ENCODE data around the gene ZNG1B.
"Not testable (repeated sequence)": the region's sequence is repeated elsewhere in the genome, so short reads cannot be mapped to it uniquely, and the experiment has no call there.

ZNG1B gene

DNA sequence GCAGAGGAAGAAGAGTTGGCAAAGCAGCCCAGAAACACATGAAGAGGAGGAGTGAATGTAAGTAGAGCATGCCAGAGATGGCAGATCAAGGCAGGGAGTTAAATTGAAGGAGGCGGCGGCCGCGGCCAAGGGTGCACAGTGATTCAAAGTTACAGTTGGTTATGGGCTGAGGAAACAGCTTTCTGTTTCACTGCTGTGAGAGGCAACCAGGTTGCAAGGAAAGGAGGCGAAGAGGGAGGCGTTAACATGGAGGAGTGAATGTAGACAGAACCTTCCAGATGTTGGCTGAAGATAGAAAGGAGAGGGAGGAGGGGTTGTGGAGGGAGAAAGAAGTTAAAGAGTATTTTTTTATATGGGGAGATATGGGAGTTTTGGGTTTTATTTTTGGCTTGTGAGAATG, 83.3 kb downstream of the ZNG1B start:
- H3K9me3 Mint-ChIP-seq; H3K4me1 Mint-ChIP-seq; DNase-seq; H3K36me3 Mint-ChIP-seq (ENCODE audit: low read depth); H3K27me3 Mint-ChIP-seq; ATAC-seq; H3K4me3 Mint-ChIP-seq; H3K27ac Mint-ChIP-seq: not testable (repeated sequence)

DNA sequence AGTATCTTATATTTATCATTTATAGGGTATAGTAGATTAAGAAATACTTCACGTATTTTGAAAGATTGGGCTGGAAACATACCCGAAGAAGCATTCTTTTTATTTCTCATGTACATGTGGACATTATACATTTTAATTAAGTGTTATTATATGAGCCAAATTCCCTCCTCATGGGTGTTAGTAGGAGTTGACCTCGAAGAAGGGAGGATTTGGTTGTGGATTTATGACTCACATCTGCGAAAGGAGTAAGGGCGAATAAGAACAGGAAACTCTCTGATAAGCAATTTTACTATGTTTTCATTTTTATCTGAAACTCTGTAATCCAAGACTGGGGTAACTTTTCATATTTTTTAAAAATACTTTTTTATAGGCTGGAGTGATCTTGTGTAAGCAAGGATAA, 84.0 kb downstream of the ZNG1B start:
- H3K27me3 Mint-ChIP-seq; DNase-seq; H3K9me3 Mint-ChIP-seq; ATAC-seq; H3K4me3 Mint-ChIP-seq; H3K36me3 Mint-ChIP-seq (ENCODE audit: low read depth); H3K4me1 Mint-ChIP-seq; H3K27ac Mint-ChIP-seq: not testable (repeated sequence)

DNA sequence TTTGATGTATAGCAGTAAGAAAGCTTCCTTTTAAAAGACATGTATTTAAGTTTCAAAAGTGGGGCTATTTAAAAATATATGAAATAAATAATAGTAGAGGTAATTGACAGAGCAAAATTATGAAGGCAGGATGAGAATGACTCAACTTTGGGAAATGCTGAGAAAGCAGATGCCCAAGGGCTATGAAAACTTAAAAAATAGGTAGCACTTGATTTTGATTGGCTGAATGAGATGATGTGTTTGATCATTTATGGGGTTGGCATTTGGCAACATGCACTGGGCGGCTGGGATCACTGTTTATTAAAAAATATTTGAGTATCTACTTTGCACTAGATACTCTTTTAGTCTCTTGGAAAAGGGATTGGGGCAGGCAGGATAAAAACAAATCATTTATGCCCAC, 87.5 kb downstream of the ZNG1B start:
- H3K27me3 Mint-ChIP-seq; H3K36me3 Mint-ChIP-seq (ENCODE audit: low read depth); H3K4me1 Mint-ChIP-seq; H3K9me3 Mint-ChIP-seq; DNase-seq; H3K4me3 Mint-ChIP-seq; H3K27ac Mint-ChIP-seq; ATAC-seq: not testable (repeated sequence)

DNA sequence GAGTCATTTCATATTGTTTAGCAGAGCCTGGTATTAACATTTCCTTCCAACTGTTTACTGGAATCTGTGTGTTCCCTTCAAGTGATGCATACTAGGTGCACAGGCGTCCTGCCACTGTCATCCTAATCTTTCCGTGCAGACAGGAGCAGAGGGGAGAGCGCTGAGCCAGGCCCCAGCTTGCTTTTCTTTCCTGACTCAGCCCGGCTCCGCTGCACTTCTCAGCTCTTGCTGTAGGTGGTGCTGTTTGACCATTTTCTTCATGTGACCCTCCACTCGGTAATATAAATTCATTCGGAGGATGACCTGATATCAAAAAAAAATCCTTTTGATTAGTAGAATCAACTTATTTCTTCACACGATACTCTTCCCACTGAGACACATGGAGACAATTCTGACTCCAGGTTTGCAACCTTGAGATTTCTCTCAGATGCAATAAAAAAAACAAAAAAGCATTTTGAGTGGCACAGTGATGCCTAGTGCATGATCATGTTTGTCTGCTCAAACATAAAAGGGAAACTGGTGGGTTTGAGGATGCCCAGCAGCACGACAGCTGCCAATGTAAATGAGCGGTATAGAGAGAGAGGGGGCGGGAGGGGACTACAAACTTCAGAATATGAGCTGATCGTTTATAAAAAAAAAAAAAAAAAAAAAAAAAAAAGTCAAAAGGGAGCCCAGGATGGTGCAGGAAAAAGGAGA, 90.0 kb downstream of the ZNG1B start:
- ATAC-seq = peak; percentile 71
- not testable (repeated sequence) for DNase-seq; H3K27me3 Mint-ChIP-seq; H3K27ac Mint-ChIP-seq; H3K36me3 Mint-ChIP-seq (ENCODE audit: low read depth); H3K9me3 Mint-ChIP-seq; H3K4me1 Mint-ChIP-seq; H3K4me3 Mint-ChIP-seq

DNA sequence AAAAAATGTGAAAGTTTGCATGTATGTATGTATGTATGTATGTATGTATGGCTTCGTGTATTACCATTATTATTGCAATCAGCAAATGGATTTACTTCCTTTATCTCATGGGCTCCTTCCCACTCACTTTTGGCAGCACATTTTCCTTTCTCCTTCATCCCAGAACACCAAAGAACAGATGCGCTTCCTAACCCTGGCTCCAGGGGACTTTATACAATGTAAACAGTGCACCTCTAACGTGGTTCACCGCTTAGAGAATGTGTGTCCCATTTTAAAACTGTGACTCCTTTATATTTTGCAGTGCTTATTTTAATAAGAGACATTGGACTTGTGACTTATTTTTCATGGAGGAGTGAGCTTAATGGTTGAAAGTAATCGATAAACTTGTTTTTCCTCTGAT, 90.6 kb downstream of the ZNG1B start:
- DNase-seq, H3K27ac Mint-ChIP-seq, H3K4me1 Mint-ChIP-seq: not testable (repeated sequence)

DNA sequence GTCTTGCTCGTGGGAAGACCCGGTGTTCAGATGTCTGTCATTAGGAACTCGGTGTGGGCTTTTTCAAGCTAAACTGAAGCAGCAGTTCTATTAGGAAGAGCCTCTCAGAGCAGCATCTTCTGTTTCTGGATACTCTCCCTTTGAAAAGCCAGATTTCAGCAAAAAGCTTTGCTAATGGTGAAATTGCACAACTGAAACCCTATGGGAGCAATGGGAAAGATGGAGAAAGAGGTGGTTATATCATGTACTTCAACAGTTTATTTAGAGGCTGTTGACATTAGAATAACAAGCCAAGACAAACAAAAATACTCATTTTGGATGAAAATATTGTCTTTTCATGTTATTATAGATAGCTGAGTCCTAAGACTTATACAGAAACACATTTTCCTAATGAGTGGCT, 91.4 kb downstream of the ZNG1B start:
- H3K4me1 Mint-ChIP-seq; H3K27me3 Mint-ChIP-seq; DNase-seq; H3K27ac Mint-ChIP-seq; H3K9me3 Mint-ChIP-seq; ATAC-seq; H3K36me3 Mint-ChIP-seq (ENCODE audit: low read depth); H3K4me3 Mint-ChIP-seq: not testable (repeated sequence)

More for the DNA sequence above, 90.6 kb downstream of the ZNG1B start:
- H3K36me3 Mint-ChIP-seq (ENCODE audit: low read depth); H3K9me3 Mint-ChIP-seq; H3K4me3 Mint-ChIP-seq; ATAC-seq; H3K27me3 Mint-ChIP-seq: not testable (repeated sequence)

DNA sequence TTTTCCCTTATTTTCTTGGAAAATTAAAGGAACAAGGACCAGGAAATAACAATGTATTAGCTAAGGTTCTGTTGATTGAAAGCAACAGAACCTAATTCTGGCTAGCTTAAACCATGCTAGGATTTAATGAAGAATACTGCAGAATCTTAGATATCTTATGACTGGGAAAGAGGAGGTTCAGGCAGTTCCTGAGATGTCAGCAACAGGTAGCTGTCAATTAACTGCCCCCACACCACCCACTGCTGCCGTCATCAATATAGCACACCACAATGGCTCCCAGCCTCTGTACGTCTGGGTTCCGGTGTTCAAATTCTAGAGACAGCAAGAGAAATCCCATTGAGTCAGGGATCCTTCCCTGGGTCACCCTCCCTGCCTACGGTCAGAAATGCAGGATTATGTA, 95.5 kb downstream of the ZNG1B start:
- not testable (repeated sequence) for H3K27me3 Mint-ChIP-seq; H3K9me3 Mint-ChIP-seq; H3K4me3 Mint-ChIP-seq; H3K4me1 Mint-ChIP-seq; ATAC-seq; H3K36me3 Mint-ChIP-seq (ENCODE audit: low read depth); H3K27ac Mint-ChIP-seq; DNase-seq

DNA sequence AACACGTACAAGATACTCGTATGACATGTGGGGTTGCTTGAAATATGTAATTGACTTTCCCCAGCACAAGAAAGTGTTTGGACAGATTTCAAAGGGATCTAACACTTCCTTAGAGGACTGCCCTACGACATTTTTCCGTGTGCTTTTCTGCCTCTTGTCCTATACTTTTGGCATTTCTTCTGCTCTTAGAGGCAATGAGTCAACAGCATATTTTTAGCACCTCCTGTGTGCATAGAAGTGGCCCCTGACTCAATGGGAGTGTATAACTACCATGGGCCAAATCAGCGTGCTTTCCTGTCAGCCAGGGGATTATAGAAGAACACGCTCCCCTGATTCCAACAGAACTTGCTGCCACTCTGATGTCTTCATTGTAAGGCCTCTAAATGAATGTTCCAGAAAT, 99.1 kb downstream of the ZNG1B start:
- not testable (repeated sequence) for H3K4me3 Mint-ChIP-seq; ATAC-seq; H3K27me3 Mint-ChIP-seq; H3K9me3 Mint-ChIP-seq; H3K27ac Mint-ChIP-seq; H3K4me1 Mint-ChIP-seq; H3K36me3 Mint-ChIP-seq (ENCODE audit: low read depth); DNase-seq

DNA sequence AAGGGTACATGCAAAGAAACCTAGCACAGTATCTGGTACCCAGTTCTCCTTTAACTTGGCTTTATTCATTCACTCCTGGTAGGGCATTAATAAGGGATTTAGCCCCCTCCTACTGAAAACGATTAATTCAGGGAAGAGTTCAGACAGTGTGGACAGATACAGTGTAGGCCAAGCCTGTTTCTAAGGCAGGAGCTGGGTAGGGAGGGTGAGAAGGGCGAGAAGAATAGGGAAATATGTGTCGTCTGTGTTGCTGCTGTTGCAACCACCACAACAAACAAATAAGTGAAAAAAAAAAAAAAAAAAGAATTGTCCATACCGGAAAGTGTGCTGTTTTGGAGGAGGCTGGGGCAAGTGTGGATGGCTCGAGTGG, 103.3 kb downstream of the ZNG1B start:
- not testable (repeated sequence) for H3K4me1 Mint-ChIP-seq; DNase-seq; H3K27ac Mint-ChIP-seq; H3K36me3 Mint-ChIP-seq (ENCODE audit: low read depth); H3K9me3 Mint-ChIP-seq; ATAC-seq
- Mint-ChIP-seq H3K4me3 (peak overlapping the region; percentile 65), H3K27me3 (peaks cover 10% of the 10 kb centered on the region)

DNA sequence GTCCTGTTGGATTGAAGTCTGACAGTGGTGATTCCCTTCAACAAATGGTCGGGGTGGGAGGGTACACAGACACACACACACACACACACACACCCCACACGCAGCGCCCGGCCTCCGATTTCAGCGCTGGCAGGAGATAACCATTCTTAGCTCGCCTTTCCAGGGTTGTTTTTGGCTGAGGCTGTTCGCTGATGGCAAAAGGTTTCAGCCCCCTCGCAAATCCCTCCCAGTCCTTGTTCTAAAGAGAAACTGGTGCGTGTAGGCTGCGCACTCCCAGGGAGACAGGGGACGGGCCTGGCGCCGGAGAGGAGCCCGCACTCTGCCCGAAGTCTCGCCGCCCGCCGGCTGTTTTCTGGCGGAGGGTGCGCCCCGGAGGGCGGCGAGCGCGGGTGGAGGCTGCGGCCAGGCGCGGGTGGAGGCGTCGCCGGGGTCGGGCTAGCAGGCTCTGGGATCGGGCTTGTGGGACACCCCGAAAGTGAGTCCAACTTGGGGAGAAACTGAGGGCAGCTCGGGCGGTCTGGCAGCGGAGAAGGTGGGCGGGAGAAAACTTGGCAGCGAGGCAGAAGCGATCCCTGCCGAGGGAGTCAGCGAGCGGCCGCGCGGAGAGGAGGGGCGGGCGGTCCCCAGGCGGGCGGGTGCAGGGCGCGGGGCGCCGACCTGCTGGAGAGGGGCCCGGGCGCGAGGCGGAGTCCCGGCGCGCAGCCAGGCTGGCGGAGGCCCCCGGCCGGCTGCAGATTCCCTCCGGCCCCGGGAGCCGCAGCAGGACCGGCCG, 103.9 kb downstream of the ZNG1B start:
- H3K4me3 Mint-ChIP-seq = peak overlapping the region; percentile 65
- ATAC-seq (peak; percentile 67), DNase-seq (peak; percentile 23)
- not testable (repeated sequence) for H3K36me3 Mint-ChIP-seq (ENCODE audit: low read depth); H3K27ac Mint-ChIP-seq; H3K9me3 Mint-ChIP-seq; H3K4me1 Mint-ChIP-seq
- peaks cover 10% of the 10 kb centered on the region for H3K27me3 Mint-ChIP-seq

DNA sequence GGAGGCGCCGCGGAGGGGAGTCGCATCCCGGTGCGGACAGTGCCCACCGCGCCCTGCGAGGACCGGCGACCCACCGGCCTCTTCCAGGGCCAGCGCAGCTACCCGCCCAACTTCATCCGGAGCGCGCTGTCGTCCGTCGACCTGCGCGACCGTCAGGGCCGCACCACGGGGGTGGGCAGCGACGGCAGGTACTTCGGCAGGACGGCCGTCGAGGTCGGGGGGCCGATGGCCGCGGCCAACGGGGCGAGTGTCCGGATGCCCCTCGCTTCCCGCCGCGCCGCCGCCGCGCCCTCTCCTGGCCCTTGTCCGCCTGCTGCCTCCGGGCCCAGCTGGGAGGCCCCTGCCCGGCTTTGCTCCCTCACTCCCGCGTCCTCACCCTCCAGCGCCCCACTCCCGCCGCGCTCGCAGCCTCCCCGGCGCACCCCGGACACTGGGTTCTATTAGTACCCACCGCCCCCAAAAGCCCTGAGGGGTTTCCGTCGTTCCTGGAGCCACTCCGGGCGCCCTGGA, 104.5 kb downstream of the ZNG1B start:
- H3K36me3 Mint-ChIP-seq (ENCODE audit: low read depth); H3K27ac Mint-ChIP-seq; H3K4me1 Mint-ChIP-seq; H3K9me3 Mint-ChIP-seq; DNase-seq: not testable (repeated sequence)
- Mint-ChIP-seq H3K4me3 (peak overlapping the region; percentile 72), H3K27me3 (peaks cover 10% of the 10 kb centered on the region)
- ATAC-seq = peak; percentile 38

DNA sequence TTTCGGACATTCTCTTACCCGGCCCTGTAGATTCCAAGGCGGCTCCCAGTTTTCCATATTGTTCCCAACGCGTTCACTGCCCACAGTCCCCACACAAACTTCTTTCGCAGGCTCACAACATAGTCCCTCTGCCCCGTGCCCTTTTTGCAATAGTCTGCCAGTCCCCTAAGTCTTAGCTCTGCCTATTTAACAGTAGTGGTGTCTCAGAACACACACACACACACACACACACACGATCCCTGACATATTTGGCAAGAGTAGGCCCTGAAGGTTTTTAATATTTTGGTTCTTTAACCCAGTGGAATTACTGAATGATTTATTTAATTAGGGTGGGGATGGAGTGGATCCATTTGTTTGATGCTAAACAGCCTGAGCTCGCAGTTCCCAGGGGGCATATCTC, 105.0 kb downstream of the ZNG1B start:
- H3K36me3 Mint-ChIP-seq (ENCODE audit: low read depth); H3K27ac Mint-ChIP-seq; ATAC-seq; H3K4me1 Mint-ChIP-seq; DNase-seq; H3K9me3 Mint-ChIP-seq: not testable (repeated sequence)
- H3K4me3 Mint-ChIP-seq = peak overlapping the region; percentile 72
- peaks cover 10% of the 10 kb centered on the region for H3K27me3 Mint-ChIP-seq

Data from activated naive CD8-positive, alpha-beta T cell treated with anti-CD3 and anti-CD28 coated beads, Interleukin-2, amount 50 U/mL, for 24 hours (primary cell).